ENCODE data around the gene FSIP1.

- TF ChIP-seq CTCF (IDR thresholded peaks at IDR 0.05) (no peak), POLR2A (IDR thresholded peaks at IDR 0.05) (no peak)
These were observed 72.7 kb downstream of the FSIP1 start for GRCh38 chr15:39709941-39710340.
